Ishikawa (cell line): ENCODE measurements around the gene CLSTN2.

Source experiments
- CEBPB ChIP-seq: IDR thresholded peaks from 2 replicates; pipeline ENCODE4 v1.6.1; 2012
- CREB1 ChIP-seq: IDR thresholded peaks from 2 replicates; pipeline ENCODE4 v1.6.1; 2012; ENCODE audit warnings: low read depth
- EGR1 ChIP-seq: IDR thresholded peaks from 2 replicates; pipeline ENCODE4 v1.6.1; 2012
- EP300 ChIP-seq: IDR thresholded peaks from 2 replicates; pipeline ENCODE4 v1.6.1; 2012; ENCODE audit warnings: borderline replicate concordance
- FOXM1 ChIP-seq: IDR thresholded peaks from 2 replicates; pipeline ENCODE4 v1.6.1; 2012; ENCODE audit warnings: low read depth, borderline replicate concordance
- MAX ChIP-seq: IDR thresholded peaks from 2 replicates; pipeline ENCODE4 v1.6.1; 2012
- NFIC ChIP-seq: IDR thresholded peaks from 2 replicates; pipeline ENCODE4 v1.6.1; 2012
- RAD21 ChIP-seq: IDR thresholded peaks from 2 replicates; pipeline ENCODE4 v1.6.1; 2012; ENCODE audit warnings: low read depth
- REST ChIP-seq: IDR thresholded peaks from 2 replicates; pipeline ENCODE4 v1.6.1; 2012; ENCODE audit warnings: low read depth, mild to moderate bottlenecking
- TAF1 ChIP-seq: IDR thresholded peaks from 2 replicates; pipeline ENCODE4 v1.6.1; 2012; ENCODE audit warnings: low read depth, mild to moderate bottlenecking
- TCF12 ChIP-seq: IDR thresholded peaks from 2 replicates; pipeline ENCODE4 v1.6.1; 2012; ENCODE audit warnings: low read depth
- TEAD4 ChIP-seq: IDR thresholded peaks from 2 replicates; pipeline ENCODE4 v1.6.1; 2012
- USF1 ChIP-seq: IDR thresholded peaks from 2 replicates; pipeline ENCODE4 v1.6.1; 2012
- YY1 ChIP-seq: IDR thresholded peaks from 2 replicates; pipeline ENCODE4 v1.6.1; 2012; ENCODE audit warnings: low read depth
- ZBTB7A ChIP-seq: IDR thresholded peaks from 2 replicates; pipeline ENCODE4 v1.6.1; 2012; ENCODE audit warnings: low read depth

CLSTN2 gene

GRCh38 chr3:140308535-140308934 is 373.6 kb downstream of the CLSTN2 start:
- no peak for TF ChIP-seq EP300
- TF ChIP-seq RAD21 = no peak
- TF ChIP-seq TCF12 = no peak
- TF ChIP-seq TEAD4 = no peak
- TF ChIP-seq USF1 = no peak
- TF ChIP-seq YY1 = no peak
- TF ChIP-seq MAX = no peak
- TF ChIP-seq NFIC = no peak
- no peak for TF ChIP-seq TAF1

GRCh38 chr3:140311428-140311827 is 376.4 kb downstream of the CLSTN2 start:
- TF ChIP-seq EP300 (no peak), YY1 (no peak), CEBPB (no peak), TAF1 (no peak), MAX (no peak), TCF12 (no peak), CREB1 (no peak), FOXM1 (no peak), RAD21 (no peak), EGR1 (no peak), NFIC (no peak), REST (no peak), USF1 (no peak)

- TF ChIP-seq CREB1 (no peak), YY1 (no peak), CEBPB (no peak), ZBTB7A (no peak), MAX (no peak), EGR1 (no peak), REST (no peak), NFIC (no peak), TCF12 (no peak), RAD21 (no peak), FOXM1 (no peak)
Measured at GRCh38 chr3:140315955-140316354, 381.0 kb downstream of the CLSTN2 start.

GRCh38 chr3:140316466-140316865 is 381.5 kb downstream of the CLSTN2 start:
- no peak for TF ChIP-seq RAD21

GRCh38 chr3:140316868-140317400 is 381.9 kb downstream of the CLSTN2 start:
- TF ChIP-seq USF1 = no peak
- TF ChIP-seq REST = no peak
- no peak for TF ChIP-seq MAX
- TF ChIP-seq RAD21 = no peak
- no peak for TF ChIP-seq TCF12
- no peak for TF ChIP-seq EP300
- TF ChIP-seq NFIC = no peak
